ENCODE data around the gene KRTAP16-1.
"Not testable (repeated sequence)": the region's sequence is repeated elsewhere in the genome, so short reads cannot be mapped to it uniquely, and the experiment has no call there.

KRTAP16-1 gene, protein sequence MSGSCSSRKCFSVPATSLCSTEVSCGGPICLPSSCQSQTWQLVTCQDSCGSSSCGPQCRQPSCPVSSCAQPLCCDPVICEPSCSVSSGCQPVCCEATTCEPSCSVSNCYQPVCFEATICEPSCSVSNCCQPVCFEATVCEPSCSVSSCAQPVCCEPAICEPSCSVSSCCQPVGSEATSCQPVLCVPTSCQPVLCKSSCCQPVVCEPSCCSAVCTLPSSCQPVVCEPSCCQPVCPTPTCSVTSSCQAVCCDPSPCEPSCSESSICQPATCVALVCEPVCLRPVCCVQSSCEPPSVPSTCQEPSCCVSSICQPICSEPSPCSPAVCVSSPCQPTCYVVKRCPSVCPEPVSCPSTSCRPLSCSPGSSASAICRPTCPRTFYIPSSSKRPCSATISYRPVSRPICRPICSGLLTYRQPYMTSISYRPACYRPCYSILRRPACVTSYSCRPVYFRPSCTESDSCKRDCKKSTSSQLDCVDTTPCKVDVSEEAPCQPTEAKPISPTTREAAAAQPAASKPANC

DNA sequence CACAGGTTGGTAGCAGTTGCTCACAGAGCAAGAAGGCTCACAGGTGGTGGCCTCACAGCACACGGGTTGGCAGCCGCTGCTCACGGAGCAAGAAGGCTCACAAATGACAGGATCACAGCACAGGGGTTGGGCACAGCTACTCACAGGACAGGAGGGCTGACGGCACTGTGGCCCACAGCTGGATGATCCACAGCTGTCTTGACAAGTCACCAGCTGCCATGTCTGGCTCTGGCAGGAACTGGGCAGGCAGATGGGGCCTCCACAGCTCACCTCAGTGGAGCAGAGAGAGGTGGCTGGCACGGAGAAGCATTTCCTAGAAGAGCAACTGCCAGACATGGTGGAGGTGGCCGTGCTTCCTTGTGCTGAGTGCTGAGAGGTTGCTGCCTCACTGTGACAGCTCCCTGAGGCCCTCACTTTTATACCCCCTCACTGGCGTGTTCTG, at the start of gene KRTAP16-1:
TSS of gene KRTAP16-1 (minus strand) at position 392 of the 442 bp plus-strand sequence. CDS start at position 336, 56 bp downstream.
- DNase-seq = peak; percentile 34

DNA sequence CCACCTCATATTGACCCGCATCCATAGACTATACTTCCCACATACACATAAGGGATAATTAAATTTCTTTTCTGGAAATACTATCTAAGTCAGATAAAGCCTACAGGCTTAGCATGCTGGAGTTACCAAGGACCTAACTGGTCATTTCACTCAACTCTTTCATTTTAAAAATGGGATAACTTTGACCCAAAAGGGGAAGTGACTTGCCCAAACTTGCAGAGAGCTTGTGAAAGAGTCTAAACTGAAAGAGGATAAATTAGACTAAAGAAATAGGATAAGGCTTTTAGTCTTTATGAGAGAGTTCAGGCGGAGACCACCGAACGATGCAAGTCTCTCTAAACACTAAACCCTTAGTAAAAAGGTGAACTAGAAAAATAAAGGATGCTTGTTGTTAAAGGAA, 45.4 kb upstream of the KRTAP16-1 start:
- DNase-seq = no peak

DNA sequence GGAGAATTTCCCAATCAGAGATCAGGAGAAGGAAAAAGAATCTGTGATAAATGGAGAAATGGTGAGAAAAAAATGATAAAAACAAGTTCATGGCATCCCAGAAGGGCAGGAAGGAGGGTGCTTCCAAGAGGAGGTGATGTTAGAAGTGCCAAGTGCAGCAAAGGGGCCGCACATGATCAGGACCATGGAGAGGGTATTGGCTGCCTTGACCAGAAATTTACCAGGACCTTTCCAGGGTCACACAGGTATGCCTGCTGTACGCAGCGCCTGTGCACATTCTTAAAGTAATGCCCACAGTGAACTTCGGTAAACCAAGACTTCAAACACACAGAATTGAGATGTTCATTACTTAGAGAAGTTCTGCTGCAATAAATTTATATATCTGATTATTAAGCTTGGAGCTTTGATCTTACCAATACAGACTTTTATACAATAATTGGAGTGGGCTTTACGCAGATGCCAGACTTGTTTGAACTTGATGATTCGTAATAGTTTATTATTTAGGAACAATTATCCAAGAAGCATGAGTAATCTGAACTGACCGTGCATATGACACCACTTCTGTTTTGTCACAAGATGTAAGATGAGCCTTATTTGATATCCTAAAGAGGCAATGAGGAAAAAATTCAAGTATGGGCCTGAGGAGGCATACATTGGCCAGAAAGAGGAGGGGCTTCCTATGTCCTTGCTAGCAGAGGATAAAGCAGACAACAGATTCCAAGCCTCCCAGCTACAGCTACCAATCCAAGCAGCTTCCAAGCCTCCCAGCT, 43.7 kb upstream of the KRTAP16-1 start:
- no peak for DNase-seq

DNA sequence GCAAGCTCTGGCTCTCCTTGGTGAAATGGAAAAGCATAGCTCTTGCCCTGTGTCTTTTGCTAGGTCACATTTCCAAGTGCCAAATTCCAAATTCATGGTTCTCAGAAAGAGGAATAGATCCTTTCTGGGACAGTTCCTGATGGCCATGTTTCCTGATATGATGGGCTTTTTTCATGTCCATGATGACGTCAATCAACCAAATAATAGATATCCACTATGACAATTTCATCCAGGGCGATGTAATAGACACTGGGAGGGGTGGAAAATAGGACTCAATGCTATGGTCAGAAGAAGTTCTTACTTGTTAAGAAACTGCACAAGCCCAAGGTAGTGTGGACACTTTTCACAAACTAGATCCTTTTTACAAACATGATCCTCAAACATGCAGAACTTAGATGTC, 42.1 kb upstream of the KRTAP16-1 start:
- DNase-seq = no peak

DNA sequence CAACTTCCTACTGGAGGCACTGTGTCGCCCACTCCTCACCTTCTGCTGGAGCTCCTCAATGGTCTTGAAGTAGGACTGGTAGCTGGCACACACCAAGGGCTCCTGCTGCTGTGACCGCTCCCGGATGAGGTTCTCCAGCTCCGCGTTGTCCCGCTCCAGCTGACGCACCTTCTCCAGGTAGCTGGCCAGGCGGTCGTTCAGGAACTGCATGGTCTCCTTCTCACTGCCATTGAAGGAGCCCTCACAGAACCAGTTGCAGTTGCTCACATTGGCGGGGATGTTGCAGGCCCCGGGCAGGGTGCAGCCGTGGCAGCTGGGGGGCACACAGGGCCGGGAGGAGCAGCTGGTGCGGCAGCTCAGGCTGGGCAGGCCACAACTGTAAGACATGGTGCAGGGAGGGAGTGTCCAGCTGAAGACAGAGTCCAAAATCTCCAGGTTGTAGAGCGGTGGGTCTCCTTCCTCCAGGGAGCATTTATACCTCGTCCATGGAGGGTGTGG, 41.3 kb upstream of the KRTAP16-1 start, which contains the start of gene KRT33A:
TSS of gene KRT33A (minus strand) at position 448 of the 498 bp plus-strand sequence. CDS start at position 387, 61 bp downstream.
- not testable (repeated sequence) for DNase-seq

DNA sequence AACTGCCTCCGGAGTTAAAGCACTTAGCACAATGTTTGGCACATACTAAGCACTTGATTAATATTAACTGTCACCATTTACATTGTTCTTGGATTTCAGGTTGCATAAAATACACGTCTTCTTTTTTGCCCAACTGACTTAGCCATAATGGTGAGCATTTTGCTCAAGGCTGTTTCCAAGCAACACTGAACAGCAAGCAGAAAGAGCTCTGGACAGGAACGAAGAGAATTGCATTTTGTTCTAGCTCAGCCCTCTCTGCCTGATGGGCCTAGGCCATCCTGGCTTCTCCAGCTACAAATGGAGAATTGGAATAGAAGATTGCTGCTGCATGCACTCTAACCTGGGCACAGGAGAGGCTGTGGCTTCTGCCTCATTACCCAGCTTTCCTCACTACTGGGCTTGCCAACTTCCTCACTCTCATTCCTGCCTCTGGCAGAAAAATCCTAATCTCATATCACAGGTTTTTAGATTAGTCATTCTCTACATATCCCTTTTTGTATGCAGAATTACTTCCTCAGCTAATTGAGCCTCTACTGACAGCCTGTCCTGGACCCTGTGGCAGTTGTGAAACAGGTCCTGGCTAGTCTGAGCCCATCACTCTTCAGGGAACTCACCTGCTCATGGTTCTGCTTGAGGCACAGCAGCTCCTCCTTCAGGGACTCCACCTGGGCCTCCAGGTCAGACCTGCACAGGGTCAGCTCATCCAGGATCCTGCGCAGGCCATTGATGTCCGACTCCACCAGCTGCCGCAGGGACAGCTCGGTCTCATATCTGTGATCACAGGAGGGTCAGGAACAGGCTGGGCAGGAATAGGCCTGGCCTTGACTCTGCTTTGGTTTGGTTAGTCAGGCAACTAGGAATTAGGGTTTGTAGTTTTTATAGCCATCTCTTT, 39.0 kb upstream of the KRTAP16-1 start:
- DNase-seq = no peak

DNA sequence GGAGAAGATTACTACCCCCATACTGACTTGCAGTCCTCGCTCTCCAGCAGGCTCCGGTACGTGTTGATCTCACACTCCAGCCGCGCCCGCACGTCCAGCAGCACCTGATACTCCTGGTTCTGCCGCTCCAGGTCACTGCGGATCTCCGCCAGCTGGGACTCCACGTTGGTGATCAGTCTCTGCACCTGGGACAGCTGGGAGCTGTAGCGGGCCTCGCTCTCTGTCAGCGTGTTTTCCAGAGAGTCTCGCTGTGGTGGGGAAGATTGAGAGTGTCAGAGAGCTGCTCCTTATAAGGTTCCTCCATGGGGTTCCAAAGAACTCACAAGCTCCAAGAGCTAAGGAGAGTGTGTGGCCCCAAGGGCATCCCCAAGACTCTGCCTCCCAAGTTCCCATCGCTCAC, 37.3 kb upstream of the KRTAP16-1 start:
- not testable (repeated sequence) for DNase-seq

DNA sequence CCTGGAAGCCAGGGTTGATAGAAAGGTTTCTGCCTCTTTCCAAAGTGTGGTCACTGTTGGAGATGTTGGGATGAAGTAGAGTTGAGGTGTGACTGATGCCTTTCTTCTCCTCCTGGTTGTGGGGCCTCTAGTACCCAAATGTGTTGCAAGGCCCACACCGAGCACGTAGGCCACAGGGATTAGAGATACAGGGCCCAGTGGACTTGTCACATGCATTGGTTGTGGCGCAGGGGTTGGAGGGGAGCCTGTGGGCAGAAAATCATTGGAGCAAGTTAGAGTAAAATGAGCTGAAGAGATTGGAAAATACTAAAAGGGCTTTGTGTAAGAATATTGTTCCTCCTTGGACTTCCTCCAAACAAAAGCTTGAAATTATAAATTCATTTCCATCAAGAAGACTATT, 36.9 kb upstream of the KRTAP16-1 start:
- no peak for DNase-seq

DNA sequence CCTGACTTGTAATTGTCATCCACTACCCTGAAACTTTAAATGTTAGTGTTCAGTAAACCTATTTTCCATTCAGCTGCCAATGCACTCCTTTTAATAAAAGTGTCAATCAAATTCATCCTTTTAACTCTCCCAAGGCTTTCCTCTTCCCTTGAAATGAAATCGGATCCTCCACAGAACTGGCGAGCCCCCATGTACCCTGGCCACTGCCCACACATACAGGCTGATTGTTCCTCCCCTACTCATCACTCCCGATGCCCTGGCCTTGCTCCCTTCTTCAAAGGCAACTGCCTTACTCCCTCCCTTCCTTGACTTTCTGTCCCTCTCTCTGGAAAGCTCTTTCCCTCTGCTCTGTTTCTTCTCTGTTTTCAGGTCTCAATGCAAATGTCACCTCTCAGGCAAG, 33.9 kb upstream of the KRTAP16-1 start:
- no peak for DNase-seq

DNA sequence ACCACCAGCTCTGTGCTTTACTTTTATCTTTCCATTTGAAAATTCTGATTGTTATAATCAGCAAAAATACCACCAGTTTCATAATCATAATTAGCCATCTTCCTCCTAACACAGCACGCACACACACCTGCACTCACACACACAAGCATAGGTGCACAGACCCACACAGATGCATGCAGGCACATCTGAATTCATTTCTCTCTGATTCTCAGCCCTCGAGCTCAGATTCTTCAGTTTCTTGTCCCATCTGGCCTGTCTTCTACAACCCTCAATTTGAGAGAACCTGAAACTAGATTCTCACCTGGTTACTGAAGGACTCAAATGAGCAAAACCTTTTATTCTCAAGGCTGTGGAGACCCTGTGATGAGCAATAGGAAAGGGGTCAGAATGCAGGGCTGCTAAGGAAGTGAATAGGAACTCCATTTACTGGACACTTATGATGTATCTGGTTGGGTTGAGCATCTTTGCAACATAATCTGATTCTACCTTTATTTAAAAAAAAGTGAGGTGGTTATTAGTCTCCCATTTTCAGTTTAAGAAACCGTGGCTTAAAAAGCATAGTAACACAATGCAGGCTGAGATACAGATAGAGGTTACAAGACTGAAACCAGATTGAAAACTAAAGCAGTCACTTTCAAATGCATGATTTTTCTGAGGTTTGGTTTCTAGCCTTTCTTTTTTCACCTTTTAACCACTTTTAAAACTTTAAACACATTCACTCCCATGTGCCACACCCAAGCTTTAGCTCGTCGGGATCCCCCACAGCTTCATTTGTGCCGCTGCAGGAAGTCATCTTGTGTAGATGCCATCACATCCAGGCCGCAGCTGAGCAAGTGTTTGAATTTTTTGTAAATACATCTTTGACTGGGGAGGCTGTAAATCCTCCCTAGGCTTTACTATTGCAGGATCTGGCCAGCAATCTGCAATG, 32.1 kb upstream of the KRTAP16-1 start:
- peak; percentile 39 for DNase-seq

DNA sequence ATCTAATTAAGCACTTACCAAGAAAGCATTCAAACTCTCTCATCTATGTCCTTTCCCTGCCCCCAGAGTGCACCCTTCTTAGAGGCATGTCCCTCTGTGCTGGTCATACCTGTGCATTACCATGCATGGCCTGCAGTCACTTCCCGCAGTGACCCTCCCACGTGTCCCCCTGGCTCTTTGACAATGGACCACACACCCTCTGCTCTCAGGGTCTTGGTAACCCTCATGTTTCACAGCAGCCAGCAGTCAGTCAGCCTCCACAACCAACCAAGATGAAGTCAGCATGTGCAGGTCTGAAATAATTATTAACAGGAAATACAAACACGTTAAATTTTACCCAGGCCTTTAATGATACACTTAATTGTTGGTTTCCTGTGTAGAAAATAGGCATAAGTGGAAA, 31.4 kb upstream of the KRTAP16-1 start:
- DNase-seq = no peak

DNA sequence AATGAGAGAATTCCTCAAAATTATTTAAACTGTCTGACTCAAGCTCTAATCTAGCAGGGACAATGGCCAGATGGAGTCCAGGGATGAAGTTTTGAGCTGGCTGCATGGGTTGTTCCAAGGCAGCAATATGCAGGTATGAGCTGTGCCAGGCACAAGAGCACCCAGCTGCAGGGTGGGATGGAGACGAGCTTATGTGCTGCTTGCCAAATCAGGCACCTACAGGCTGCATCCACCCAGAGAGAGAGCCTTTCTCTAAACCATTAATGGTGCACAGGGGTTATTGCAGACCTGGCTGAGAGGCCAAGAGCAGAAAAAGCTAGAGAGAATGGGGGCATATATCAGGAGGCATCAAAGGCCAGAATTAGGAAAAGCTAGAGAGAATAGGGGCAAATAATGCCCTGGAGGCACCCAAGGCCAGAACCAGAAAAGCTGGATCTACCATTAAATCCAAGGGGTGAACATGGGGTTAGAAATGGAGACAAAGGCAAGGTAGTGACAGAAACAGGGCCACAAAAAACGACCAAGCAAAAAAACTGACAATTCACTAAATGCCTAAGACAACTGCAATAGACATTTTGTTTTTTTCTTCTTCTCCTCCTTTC, 30.6 kb upstream of the KRTAP16-1 start:
- DNase-seq = no peak

DNA sequence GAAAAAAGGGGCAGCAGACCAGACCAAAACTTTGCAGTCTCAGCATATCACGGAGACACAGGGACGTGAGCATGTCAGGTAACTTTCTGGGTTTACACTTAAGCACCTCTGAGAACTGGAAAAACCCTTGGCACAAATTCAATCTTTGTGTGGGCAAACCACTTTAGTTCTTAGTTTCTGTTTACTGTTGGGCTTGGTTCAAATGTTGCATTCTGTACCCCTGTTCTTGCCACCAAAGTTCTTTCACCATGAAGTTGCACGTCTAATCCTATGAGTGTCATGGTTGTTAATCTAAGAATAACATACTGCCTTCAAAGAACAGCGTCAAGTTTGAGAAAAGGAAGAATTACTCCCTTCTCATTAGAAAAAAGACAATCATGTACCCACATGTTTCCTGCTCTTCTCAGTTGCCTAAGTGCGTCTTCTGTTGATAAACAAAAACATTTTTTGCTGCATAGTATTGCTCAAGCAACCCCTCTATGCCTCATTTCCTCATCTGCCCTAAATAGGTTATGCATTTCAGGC, 29.9 kb upstream of the KRTAP16-1 start:
- DNase-seq = no peak

DNA sequence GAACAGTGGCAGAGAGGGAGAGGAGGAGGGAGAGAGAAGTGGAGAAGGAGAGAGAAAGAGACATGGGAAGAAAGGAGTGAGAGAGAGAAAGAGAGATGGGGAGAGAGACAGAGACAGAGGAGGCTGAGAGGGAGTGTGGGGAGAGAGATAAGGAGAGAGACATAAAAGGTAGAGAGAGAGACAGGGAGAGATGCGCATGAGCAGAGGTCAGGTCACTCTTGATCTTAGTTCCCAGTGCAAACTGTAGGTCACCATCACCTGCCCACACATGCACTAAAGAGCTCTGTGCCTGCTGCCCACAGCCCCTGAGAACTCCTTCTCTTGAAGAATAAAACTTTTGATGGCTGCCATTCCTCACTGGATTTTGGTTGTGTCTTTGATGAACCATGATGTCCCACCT, 26.6 kb upstream of the KRTAP16-1 start:
- DNase-seq = no peak

DNA sequence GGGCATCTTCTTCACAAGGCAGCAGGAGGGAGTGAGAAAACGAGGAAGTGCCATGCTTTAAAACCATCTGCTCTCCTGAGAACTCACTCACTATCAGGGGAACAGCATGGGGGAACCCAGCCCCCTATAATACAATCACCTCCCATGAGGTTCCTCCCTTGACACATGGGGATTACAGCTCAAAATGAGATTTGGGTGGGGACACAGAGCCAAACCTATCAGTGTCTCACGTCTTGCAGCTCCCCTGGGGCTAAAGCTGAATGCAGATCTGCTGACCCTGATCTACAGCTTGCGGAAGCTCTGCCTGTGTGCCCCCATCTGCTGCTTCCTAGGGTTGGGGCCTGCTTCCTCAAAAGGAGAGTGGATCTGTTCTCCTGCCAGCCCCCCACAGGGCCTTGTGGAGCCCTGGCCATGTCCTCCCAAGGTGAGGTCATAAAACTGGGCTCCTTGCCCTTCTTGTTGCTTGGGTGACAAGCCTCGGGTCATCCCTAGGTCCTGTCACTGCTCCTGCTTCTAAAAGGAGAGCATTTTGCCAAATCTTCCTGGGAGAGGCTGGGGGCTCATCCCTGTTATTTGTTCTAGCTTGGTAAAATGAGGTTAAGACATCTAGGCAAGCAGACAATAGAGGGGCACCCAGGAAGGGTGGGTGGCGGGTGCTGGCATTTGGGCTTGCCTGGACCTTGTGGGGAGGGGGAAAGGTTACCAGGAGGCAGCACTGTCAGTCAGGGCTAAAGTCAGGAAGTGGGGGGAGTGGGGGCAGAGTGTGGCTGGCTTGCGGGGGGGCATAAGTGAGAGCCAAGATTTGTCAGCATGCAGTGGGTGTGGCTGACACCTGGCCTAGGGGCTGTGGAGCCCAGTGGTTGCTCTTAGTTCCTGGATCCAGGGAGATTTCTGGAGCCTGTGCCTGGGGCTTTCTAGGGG, 25.5 kb upstream of the KRTAP16-1 start:
- no peak for DNase-seq

DNA sequence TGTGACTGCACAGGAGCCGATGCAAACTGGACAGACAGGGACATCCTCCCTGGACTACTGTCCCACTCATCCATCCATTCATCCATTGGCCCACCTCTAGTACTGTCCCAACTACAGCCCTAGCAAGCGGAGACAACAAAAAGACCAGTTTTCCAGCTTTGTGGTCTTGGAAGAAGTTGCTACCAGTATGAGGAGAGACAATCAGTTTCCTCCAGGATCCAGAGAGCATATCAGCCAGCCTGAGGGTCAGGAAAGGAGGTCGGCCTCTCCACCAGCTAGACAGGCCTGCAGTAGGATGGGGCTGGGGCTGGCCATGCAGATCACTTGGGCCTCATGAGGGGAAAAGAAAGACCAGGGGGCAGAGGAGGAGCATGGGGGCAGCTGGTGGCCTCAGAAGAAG, 24.7 kb upstream of the KRTAP16-1 start:
- no peak for DNase-seq

DNA sequence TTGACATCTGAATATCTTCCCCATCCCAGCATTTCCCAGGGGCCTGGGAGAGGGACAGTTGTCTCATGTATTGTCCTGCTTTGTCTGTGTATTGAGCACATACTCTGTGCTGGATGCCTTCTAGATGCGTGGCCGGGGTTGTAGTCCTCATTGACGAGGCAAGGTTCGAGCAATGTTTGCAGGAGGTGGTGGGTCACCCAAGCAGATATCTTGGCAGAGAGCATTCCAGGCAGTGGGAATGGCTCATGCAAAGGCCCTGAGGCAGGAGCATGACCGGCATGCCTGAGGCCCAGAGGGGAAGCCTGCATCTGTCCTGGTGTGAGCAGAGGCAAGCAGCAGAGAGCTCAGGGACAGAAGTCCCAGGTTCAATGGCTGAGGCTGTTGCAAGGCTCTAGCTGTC, 24.0 kb upstream of the KRTAP16-1 start:
- DNase-seq = no peak

DNA sequence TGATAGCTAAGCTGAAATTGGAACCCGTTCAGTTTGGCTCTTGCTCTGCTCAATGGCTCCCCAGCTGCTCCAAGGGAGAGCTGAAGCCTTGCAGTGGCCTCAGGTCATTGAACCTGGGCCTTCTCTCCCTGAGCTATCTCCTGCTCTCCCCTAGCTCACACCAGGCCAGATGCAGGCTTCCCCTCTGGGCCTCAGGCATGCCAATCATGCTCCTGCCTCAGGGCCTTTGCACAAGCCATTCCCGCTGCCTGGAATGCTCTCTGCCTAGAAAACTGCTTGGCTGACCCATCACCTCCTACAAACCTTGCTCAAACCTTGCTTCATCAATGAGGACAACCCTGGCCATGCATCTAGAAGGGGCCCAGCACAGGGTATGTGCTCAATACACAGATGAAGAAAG, 23.1 kb upstream of the KRTAP16-1 start:
- no peak for DNase-seq

DNA sequence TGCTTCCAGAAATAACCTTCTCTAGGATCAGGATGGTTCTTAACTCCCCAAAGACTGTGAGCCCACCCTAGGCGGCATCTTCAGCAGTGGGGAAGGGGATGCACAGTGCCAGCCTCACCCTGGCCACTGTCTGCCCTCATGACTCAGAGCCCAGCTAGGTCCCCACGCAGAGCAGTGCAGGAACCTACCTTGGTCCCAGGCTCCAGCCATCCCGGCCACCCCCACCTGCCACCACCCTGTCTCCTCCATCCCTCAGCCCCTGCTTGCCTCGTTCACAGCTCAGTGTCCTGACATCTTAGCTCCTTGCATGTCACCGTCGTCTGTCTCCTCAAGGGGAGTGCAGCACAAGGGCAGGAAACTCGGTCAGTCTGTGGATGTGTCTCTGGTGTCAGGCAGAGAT, 22.5 kb upstream of the KRTAP16-1 start:
- DNase-seq = no peak

Data from activated CD8-positive, alpha-beta memory T cell treated with anti-CD3 and anti-CD28 coated beads, Interleukin-2, amount 50 U/mL, for 4 hours (primary cell).